ENCODE results near the gene SLC44A4. TPM values are rescaled to one million over a fixed set of nuclear protein-coding genes. Genes with fewer than 3 reads are reported as not detected.
"Not testable (repeated sequence)": the region's sequence is repeated elsewhere in the genome, so short reads cannot be mapped to it uniquely, and the experiment has no call there.

SLC44A4 gene
- polyA plus RNA-seq, 1 donor (not counting 4 experiments of a cell fraction or from before 2014, with no cell fraction given): 0.25 TPM

DNA sequence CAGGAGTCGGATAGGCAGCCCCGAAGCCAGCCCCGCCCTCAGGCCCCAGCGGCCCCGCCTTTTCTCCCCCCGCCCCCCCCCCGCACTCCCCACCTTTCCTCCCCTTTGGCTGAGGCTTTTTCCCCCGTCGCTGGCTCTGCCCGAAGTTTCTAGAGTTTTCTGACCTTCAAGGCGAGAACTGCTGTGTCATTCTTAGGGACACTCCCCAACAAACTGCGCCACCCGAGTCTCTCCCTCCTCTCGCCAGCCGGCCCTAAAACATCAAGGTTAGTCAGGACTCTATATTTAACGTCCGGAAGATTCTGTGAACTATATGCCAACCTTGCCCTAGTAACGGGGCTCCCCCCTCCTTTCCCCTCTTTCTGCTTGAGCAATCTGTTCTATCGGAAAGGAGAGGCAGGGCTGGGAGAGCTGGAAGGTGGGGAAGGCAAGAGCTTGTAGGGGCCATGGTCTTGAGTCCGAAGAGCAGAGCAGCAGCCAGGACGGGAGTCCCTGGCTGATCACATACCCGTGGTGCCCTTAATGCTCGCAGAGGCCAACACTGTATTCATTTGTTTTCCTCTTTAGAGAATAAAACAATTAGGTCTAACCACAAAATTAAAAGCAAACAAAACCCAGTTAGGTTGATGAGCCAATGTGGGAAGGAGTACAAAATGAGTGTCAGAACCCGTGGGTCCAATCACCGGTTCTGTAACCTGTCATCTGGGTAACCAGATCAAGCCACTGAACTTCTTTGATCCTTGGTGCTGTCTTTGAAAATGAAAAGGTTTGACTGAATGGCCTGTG lies 56.6 kb downstream of the SLC44A4 start:
- Histone ChIP-seq H3K27me3 (ENCODE audit: control insufficient read depth, extremely low read depth, insufficient read depth, low read length) (no peaks in the 10 kb centered on the region), H2AFZ (ENCODE audit: control insufficient read depth, low read length) (peak overlapping the region; percentile 41), H3K79me2 (ENCODE audit: control insufficient read depth, insufficient read depth, low read length) (peaks cover 22% of the 10 kb centered on the region), H3K27ac (ENCODE audit: control insufficient read depth, insufficient read depth, low read length) (peak overlapping the region; percentile 96), H3K4me3 (ENCODE audit: control insufficient read depth in 2 of 3, extremely low read depth in 1 of 3, insufficient read depth in 2 of 3, low read depth in 1 of 3, low read length in 3 of 3) (peak overlapping the region; percentile 42 to 80 (median 70)), H3K4me2 (ENCODE audit: control insufficient read depth, extremely low read depth, insufficient read depth, low read depth, low read length) (peak overlapping the region; percentile 73), H3K9ac (ENCODE audit: control insufficient read depth, extremely low read depth, insufficient read depth, low read length) (peak overlapping the region; percentile 86), H3K36me3 (ENCODE audit: control insufficient read depth in 2 of 2, extremely low read depth in 1 of 2, insufficient read depth in 2 of 2, low read length in 2 of 2) (no peaks in the 10 kb centered on the region), H4K20me1 (ENCODE audit: control insufficient read depth, extremely low read depth, insufficient read depth, low read length) (no peaks in the 10 kb centered on the region), H3K9me1 (ENCODE audit: control insufficient read depth, extremely low read depth, insufficient read depth, low read length) (no peaks in the 10 kb centered on the region), H3K4me1 (ENCODE audit: control insufficient read depth, extremely low read depth, insufficient read depth, low read length) (peaks cover 54% of the 10 kb centered on the region), H3K9me3 (ENCODE audit: control insufficient read depth, low read depth, low read length) (no peaks in the 10 kb centered on the region)
- dilution Hi-C loops (cut with MboI; ENCODE audit: extremely low pct_ligation_motif_present, low sequenced_read_pairs): no loop called here
- no peak for DNase-seq (ENCODE audit: low read depth, low spot score)
- no peak for FAIRE-seq
- TF ChIP-seq, protein P1, sequence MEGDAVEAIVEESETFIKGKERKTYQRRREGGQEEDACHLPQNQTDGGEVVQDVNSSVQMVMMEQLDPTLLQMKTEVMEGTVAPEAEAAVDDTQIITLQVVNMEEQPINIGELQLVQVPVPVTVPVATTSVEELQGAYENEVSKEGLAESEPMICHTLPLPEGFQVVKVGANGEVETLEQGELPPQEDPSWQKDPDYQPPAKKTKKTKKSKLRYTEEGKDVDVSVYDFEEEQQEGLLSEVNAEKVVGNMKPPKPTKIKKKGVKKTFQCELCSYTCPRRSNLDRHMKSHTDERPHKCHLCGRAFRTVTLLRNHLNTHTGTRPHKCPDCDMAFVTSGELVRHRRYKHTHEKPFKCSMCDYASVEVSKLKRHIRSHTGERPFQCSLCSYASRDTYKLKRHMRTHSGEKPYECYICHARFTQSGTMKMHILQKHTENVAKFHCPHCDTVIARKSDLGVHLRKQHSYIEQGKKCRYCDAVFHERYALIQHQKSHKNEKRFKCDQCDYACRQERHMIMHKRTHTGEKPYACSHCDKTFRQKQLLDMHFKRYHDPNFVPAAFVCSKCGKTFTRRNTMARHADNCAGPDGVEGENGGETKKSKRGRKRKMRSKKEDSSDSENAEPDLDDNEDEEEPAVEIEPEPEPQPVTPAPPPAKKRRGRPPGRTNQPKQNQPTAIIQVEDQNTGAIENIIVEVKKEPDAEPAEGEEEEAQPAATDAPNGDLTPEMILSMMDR (optimal IDR thresholded peaks at IDR 0.05 in 1 of 3, IDR thresholded peaks at IDR 0.05 in 1 of 3, conservative IDR thresholded peaks at IDR 0.05 in 1 of 3; ENCODE audit: extremely low read depth in 1 of 3, insufficient read depth in 2 of 3, low read length in 3 of 3): no peak

DNA sequence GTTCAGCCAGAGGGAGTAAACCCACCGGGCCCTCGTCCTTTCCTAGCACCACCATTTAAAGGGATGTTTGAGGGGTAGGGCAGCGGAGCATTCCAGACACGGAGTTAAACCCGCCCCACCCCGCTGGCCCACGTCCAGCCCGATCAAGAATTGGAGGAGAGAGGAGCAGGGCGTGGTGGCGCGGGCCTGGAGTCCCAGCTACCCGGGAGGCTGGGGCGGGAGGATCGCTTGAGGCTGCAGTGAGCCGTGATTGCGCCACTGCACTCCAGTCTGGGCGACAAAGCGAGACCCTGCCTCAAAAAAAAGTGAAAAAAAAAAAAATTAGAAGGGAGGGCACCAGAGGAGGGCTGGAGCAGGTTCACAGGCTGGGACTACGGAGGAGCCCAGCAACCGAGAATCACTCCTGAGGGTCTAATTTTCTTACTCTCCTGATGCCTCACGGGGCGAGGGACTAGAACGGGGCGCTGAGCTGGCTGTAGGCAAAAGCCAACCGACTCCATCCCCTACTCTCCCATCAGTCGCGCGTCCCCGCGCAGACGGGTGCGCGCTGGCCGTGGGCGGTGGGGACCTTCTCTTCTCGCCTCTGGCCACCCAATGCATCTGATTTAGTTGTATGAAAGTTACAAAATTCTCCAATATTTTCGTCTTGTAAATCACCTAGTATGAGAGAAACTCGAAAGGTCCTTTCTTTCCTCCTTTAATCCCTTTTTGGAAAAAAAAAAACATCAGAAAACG lies 57.3 kb downstream of the SLC44A4 start:
- no peak for DNase-seq (ENCODE audit: low read depth, low spot score)
- H3K4me2 ChIP-seq (ENCODE audit: control insufficient read depth, extremely low read depth, insufficient read depth, low read depth, low read length): peak overlapping the region; percentile 73
- no peaks in the 10 kb centered on the region for H3K36me3 ChIP-seq (ENCODE audit: control insufficient read depth in 2 of 2, extremely low read depth in 1 of 2, insufficient read depth in 2 of 2, low read length in 2 of 2)
- TF ChIP-seq, protein P1 (optimal IDR thresholded peaks at IDR 0.05 in 1 of 3, IDR thresholded peaks at IDR 0.05 in 1 of 3, conservative IDR thresholded peaks at IDR 0.05 in 1 of 3; ENCODE audit: extremely low read depth in 1 of 3, insufficient read depth in 2 of 3, low read length in 3 of 3): no peak
- no peak for TF ChIP-seq EZH2 (IDR thresholded peaks at IDR 0.05; ENCODE audit: low read length)
- no peak for FAIRE-seq
- no peaks in the 10 kb centered on the region for H3K9me3 ChIP-seq (ENCODE audit: control insufficient read depth, low read depth, low read length)
- dilution Hi-C loops (cut with MboI; ENCODE audit: extremely low pct_ligation_motif_present, low sequenced_read_pairs): no loop called here
- no peaks in the 10 kb centered on the region for H3K9me1 ChIP-seq (ENCODE audit: control insufficient read depth, extremely low read depth, insufficient read depth, low read length)
- H3K27me3 ChIP-seq (ENCODE audit: control insufficient read depth, extremely low read depth, insufficient read depth, low read length): no peaks in the 10 kb centered on the region
- peaks cover 23% of the 10 kb centered on the region for H3K79me2 ChIP-seq (ENCODE audit: control insufficient read depth, insufficient read depth, low read length)
- peak overlapping the region; percentile 86 for H3K9ac ChIP-seq (ENCODE audit: control insufficient read depth, extremely low read depth, insufficient read depth, low read length)
- H3K27ac ChIP-seq (ENCODE audit: control insufficient read depth, insufficient read depth, low read length): peak overlapping the region; percentile 96
- H3K4me1 ChIP-seq (ENCODE audit: control insufficient read depth, extremely low read depth, insufficient read depth, low read length): peaks cover 50% of the 10 kb centered on the region
- H4K20me1 ChIP-seq (ENCODE audit: control insufficient read depth, extremely low read depth, insufficient read depth, low read length): no peaks in the 10 kb centered on the region
- H2AFZ ChIP-seq (ENCODE audit: control insufficient read depth, low read length): peak overlapping the region; percentile 27
- H3K4me3 ChIP-seq (ENCODE audit: control insufficient read depth in 2 of 3, extremely low read depth in 1 of 3, insufficient read depth in 2 of 3, low read depth in 1 of 3, low read length in 3 of 3): peak overlapping the region; percentile 42 to 80 (median 70)

DNA sequence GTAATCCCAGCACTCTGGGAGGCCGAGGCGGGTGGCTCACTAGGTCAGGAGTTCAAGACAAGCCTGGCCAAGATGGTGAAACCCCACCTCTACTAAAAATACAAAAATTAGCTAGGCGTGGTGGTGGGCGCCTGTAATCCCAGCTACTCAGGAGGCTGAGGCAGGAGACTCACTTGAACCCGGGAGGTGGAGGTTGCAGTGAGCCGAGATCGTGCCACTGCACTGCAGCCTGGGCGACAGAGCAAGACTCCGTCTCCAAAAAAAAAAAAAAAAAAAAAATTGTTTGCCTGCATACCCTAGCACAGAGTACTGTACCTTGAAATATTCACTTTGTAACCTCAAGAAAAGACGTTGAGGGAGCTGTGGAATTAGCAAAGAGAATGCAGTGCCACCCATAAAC lies 58.4 kb downstream of the SLC44A4 start:
- H3K9ac ChIP-seq (ENCODE audit: control insufficient read depth, extremely low read depth, insufficient read depth, low read length); H3K27ac ChIP-seq (ENCODE audit: control insufficient read depth, insufficient read depth, low read length): not testable (repeated sequence)

More for the DNA sequence above, 58.4 kb downstream of the SLC44A4 start:
- DNase-seq (ENCODE audit: low read depth, low spot score); dilution Hi-C loops (cut with MboI; ENCODE audit: extremely low pct_ligation_motif_present, low sequenced_read_pairs); H3K27me3 ChIP-seq (ENCODE audit: control insufficient read depth, extremely low read depth, insufficient read depth, low read length); H4K20me1 ChIP-seq (ENCODE audit: control insufficient read depth, extremely low read depth, insufficient read depth, low read length); H3K4me3 ChIP-seq (ENCODE audit: control insufficient read depth in 2 of 3, extremely low read depth in 1 of 3, insufficient read depth in 2 of 3, low read depth in 1 of 3, low read length in 3 of 3); H3K4me2 ChIP-seq (ENCODE audit: control insufficient read depth, extremely low read depth, insufficient read depth, low read depth, low read length); H3K9me3 ChIP-seq (ENCODE audit: control insufficient read depth, low read depth, low read length); H2AFZ ChIP-seq (ENCODE audit: control insufficient read depth, low read length); FAIRE-seq; H3K9me1 ChIP-seq (ENCODE audit: control insufficient read depth, extremely low read depth, insufficient read depth, low read length); H3K36me3 ChIP-seq (ENCODE audit: control insufficient read depth in 2 of 2, extremely low read depth in 1 of 2, insufficient read depth in 2 of 2, low read length in 2 of 2): not testable (repeated sequence)
- Histone ChIP-seq H3K4me1 (ENCODE audit: control insufficient read depth, extremely low read depth, insufficient read depth, low read length) (peaks cover 42% of the 10 kb centered on the region), H3K79me2 (ENCODE audit: control insufficient read depth, insufficient read depth, low read length) (peaks cover 26% of the 10 kb centered on the region)
